ENCODE results near the gene FBXO30. TPM values are rescaled to one million over a fixed set of nuclear protein-coding genes. Genes with fewer than 3 reads are reported as not detected.

Gene FBXO30
- total RNA-seq, 2 donors from 2014 or later, result 6.9 to 7.8 TPM

GRCh38 chr6:145813285-145814034 lies 1.1 kb downstream of the FBXO30 start:
- peaks cover 28 to 47% of the 10 kb centered on the region in 2 donors for H3K4me1 Mint-ChIP-seq (ENCODE audit: low read depth in 2 of 2)
- peak overlapping the region; percentile 81 to 84 for H3K27ac Mint-ChIP-seq
- DNase-seq (ENCODE audit: low spot score) (no peak), ATAC-seq (no peak)
- H3K4me3 Mint-ChIP-seq, result peak overlapping the region; percentile 86
- peaks cover 3% of the 10 kb centered on the region for H3K36me3 Mint-ChIP-seq
- H3K27me3 Mint-ChIP-seq, result no peaks in the 10 kb centered on the region
- H3K9me3 Mint-ChIP-seq, result no peaks in the 10 kb centered on the region

- H3K9me3 Mint-ChIP-seq, result no peaks in the 10 kb centered on the region
- H3K4me1 Mint-ChIP-seq (ENCODE audit: low read depth in 2 of 2), result peaks cover 29 to 46% of the 10 kb centered on the region in 2 donors
- ATAC-seq (no peak), DNase-seq (ENCODE audit: low spot score) (no peak)
- H3K27ac Mint-ChIP-seq, result no peak overlapping the region
- no peaks in the 10 kb centered on the region for H3K27me3 Mint-ChIP-seq
- H3K4me3 Mint-ChIP-seq, result no peak overlapping the region
- H3K36me3 Mint-ChIP-seq, result peaks cover 7% of the 10 kb centered on the region
Measured at GRCh38 chr6:145811741-145812140, 2.9 kb downstream of the FBXO30 start.

GRCh38 chr6:145809785-145810184 lies 4.8 kb downstream of the FBXO30 start:
- DNase-seq (ENCODE audit: low spot score), result no peak
- H3K27me3 Mint-ChIP-seq, result no peaks in the 10 kb centered on the region
- H3K27ac Mint-ChIP-seq, result no peak overlapping the region
- no peak overlapping the region for H3K4me3 Mint-ChIP-seq
- H3K4me1 Mint-ChIP-seq (ENCODE audit: low read depth in 2 of 2), result peaks cover 21 to 34% of the 10 kb centered on the region in 2 donors
- ATAC-seq, result no peak
- peaks cover 20% of the 10 kb centered on the region for H3K36me3 Mint-ChIP-seq
- no peaks in the 10 kb centered on the region for H3K9me3 Mint-ChIP-seq

- no peaks in the 10 kb centered on the region for H3K27me3 Mint-ChIP-seq
- no peak overlapping the region for H3K4me3 Mint-ChIP-seq
- H3K4me1 Mint-ChIP-seq (ENCODE audit: low read depth in 2 of 2), result peaks cover 21 to 34% of the 10 kb centered on the region in 2 donors
- DNase-seq (ENCODE audit: low spot score), result no peak
- no peak overlapping the region for H3K27ac Mint-ChIP-seq
- no peaks in the 10 kb centered on the region for H3K9me3 Mint-ChIP-seq
- no peak for ATAC-seq
- peaks cover 23% of the 10 kb centered on the region for H3K36me3 Mint-ChIP-seq
Measured at GRCh38 chr6:145809211-145809610, 5.4 kb downstream of the FBXO30 start.

- no peak overlapping the region for H3K27ac Mint-ChIP-seq
- DNase-seq (ENCODE audit: low spot score) (no peak), ATAC-seq (no peak)
- H3K4me1 Mint-ChIP-seq (ENCODE audit: low read depth in 2 of 2), result peaks cover 16 to 36% of the 10 kb centered on the region in 2 donors
- H3K27me3 Mint-ChIP-seq, result no peaks in the 10 kb centered on the region
- peaks cover 27% of the 10 kb centered on the region for H3K36me3 Mint-ChIP-seq
- no peak overlapping the region for H3K4me3 Mint-ChIP-seq
- H3K9me3 Mint-ChIP-seq, result no peaks in the 10 kb centered on the region
Measured at GRCh38 chr6:145808239-145808638, 6.4 kb downstream of the FBXO30 start.

- no peak for DNase-seq (ENCODE audit: low spot score)
- H3K27ac Mint-ChIP-seq, result no peak overlapping the region
- H3K4me3 Mint-ChIP-seq, result no peak overlapping the region
- peaks cover 18 to 26% of the 10 kb centered on the region in 2 donors for H3K4me1 Mint-ChIP-seq (ENCODE audit: low read depth in 2 of 2)
- no peaks in the 10 kb centered on the region for H3K27me3 Mint-ChIP-seq
- no peaks in the 10 kb centered on the region for H3K9me3 Mint-ChIP-seq
- no peak for ATAC-seq
- H3K36me3 Mint-ChIP-seq, result peaks cover 39% of the 10 kb centered on the region
Measured at GRCh38 chr6:145802141-145802540, 12.5 kb downstream of the FBXO30 start.

- Mint-ChIP-seq H3K36me3 (peaks cover 39% of the 10 kb centered on the region), H3K27ac (no peak overlapping the region), H3K27me3 (no peaks in the 10 kb centered on the region), H3K4me3 (no peak overlapping the region), H3K4me1 (ENCODE audit: low read depth in 2 of 2) (peaks cover 18 to 36% of the 10 kb centered on the region in 2 donors), H3K9me3 (no peaks in the 10 kb centered on the region)
- DNase-seq (ENCODE audit: low spot score), result no peak
- no peak for ATAC-seq
Measured at GRCh38 chr6:145801021-145801420, 13.6 kb downstream of the FBXO30 start.

- Mint-ChIP-seq H3K36me3 (peaks cover 19% of the 10 kb centered on the region), H3K27ac (no peak overlapping the region), H3K4me3 (no peak overlapping the region), H3K9me3 (no peaks in the 10 kb centered on the region), H3K27me3 (no peaks in the 10 kb centered on the region), H3K4me1 (ENCODE audit: low read depth in 2 of 2) (peaks cover 18 to 29% of the 10 kb centered on the region in 2 donors)
- no peak for DNase-seq (ENCODE audit: low spot score)
- ATAC-seq, result no peak
Measured at GRCh38 chr6:145798530-145798929, 16.1 kb downstream of the FBXO30 start.

- Mint-ChIP-seq H3K27ac (no peak overlapping the region), H3K4me1 (ENCODE audit: low read depth in 2 of 2) (no peaks in the 10 kb centered on the region), H3K9me3 (peaks cover 6% of the 10 kb centered on the region), H3K36me3 (peaks cover 29% of the 10 kb centered on the region), H3K4me3 (no peak overlapping the region), H3K27me3 (no peaks in the 10 kb centered on the region)
- ATAC-seq (no peak), DNase-seq (ENCODE audit: low spot score) (no peak)
Measured at GRCh38 chr6:145789443-145789842, 25.2 kb downstream of the FBXO30 start.

- H3K9me3 Mint-ChIP-seq, result peaks cover 6% of the 10 kb centered on the region
- DNase-seq (ENCODE audit: low spot score), result no peak
- H3K27ac Mint-ChIP-seq, result no peak overlapping the region
- peaks cover 34% of the 10 kb centered on the region for H3K36me3 Mint-ChIP-seq
- no peak overlapping the region for H3K4me3 Mint-ChIP-seq
- H3K4me1 Mint-ChIP-seq (ENCODE audit: low read depth in 2 of 2), result no peaks in the 10 kb centered on the region
- ATAC-seq, result no peak
- no peaks in the 10 kb centered on the region for H3K27me3 Mint-ChIP-seq
Measured at GRCh38 chr6:145787688-145788087, 26.9 kb downstream of the FBXO30 start.

GRCh38 chr6:145784683-145785082 lies 29.9 kb downstream of the FBXO30 start:
- Mint-ChIP-seq H3K9me3 (peaks cover 4% of the 10 kb centered on the region), H3K4me1 (ENCODE audit: low read depth in 2 of 2) (no peaks in the 10 kb centered on the region), H3K36me3 (peaks cover 19% of the 10 kb centered on the region), H3K27me3 (peaks cover 0 to 6% of the 10 kb centered on the region in 2 donors), H3K4me3 (no peak overlapping the region), H3K27ac (no peak overlapping the region)
- DNase-seq (ENCODE audit: low spot score) (no peak), ATAC-seq (no peak)

GRCh38 chr6:145783796-145784195 lies 30.8 kb downstream of the FBXO30 start:
- ATAC-seq, result no peak
- no peak for DNase-seq (ENCODE audit: low spot score)
- peaks cover 0 to 6% of the 10 kb centered on the region in 2 donors for H3K27me3 Mint-ChIP-seq
- peaks cover 16% of the 10 kb centered on the region for H3K36me3 Mint-ChIP-seq
- peaks cover 4% of the 10 kb centered on the region for H3K9me3 Mint-ChIP-seq
- H3K4me3 Mint-ChIP-seq, result no peak overlapping the region
- no peaks in the 10 kb centered on the region for H3K4me1 Mint-ChIP-seq (ENCODE audit: low read depth in 2 of 2)
- no peak overlapping the region for H3K27ac Mint-ChIP-seq

- ATAC-seq (no peak), DNase-seq (ENCODE audit: low spot score) (no peak)
- Mint-ChIP-seq H3K4me1 (ENCODE audit: low read depth in 2 of 2) (no peaks in the 10 kb centered on the region), H3K4me3 (no peak overlapping the region), H3K36me3 (peaks cover 3% of the 10 kb centered on the region), H3K27ac (no peak overlapping the region), H3K27me3 (peaks cover 9 to 10% of the 10 kb centered on the region in 2 donors), H3K9me3 (peaks cover 3% of the 10 kb centered on the region)
Measured at GRCh38 chr6:145772846-145773245, 41.7 kb downstream of the FBXO30 start.

- H3K27me3 Mint-ChIP-seq, result peaks cover 0 to 3% of the 10 kb centered on the region in 2 donors
- no peaks in the 10 kb centered on the region for H3K36me3 Mint-ChIP-seq
- H3K9me3 Mint-ChIP-seq, result no peaks in the 10 kb centered on the region
- H3K4me3 Mint-ChIP-seq, result no peak overlapping the region
- H3K27ac Mint-ChIP-seq, result no peak overlapping the region
- H3K4me1 Mint-ChIP-seq (ENCODE audit: low read depth in 2 of 2), result no peaks in the 10 kb centered on the region
- ATAC-seq (no peak), DNase-seq (ENCODE audit: low spot score) (no peak)
Measured at GRCh38 chr6:145765449-145765848, 49.1 kb downstream of the FBXO30 start.

GRCh38 chr6:145763742-145764141 lies 50.9 kb downstream of the FBXO30 start:
- Mint-ChIP-seq H3K4me1 (ENCODE audit: low read depth in 2 of 2) (no peaks in the 10 kb centered on the region), H3K27me3 (peaks cover 0 to 3% of the 10 kb centered on the region in 2 donors), H3K36me3 (no peaks in the 10 kb centered on the region), H3K4me3 (no peak overlapping the region), H3K27ac (no peak overlapping the region), H3K9me3 (no peaks in the 10 kb centered on the region)
- DNase-seq (ENCODE audit: low spot score) (no peak), ATAC-seq (no peak)

Data from natural killer cell treated with Interleukin-12 subunit alpha and Interleukin-12 subunit beta and Interleukin-15 and Interleukin-18, amount 100 ng/mL, for 72 hours (primary cell).